K562 (cell line): ENCODE results near the gene PDE1A. TPM values are rescaled to one million over a fixed set of nuclear protein-coding genes. Genes with fewer than 3 reads are reported as not detected.

Experiments used
- ATAC-seq: fragments of 200-7000 bp; cut with Tn5 transposase; 3 replicates; pipeline ENCODE4 v1.9.1; 2020; ENCODE audit warnings: moderate library complexity
- BruUV-seq: library from RNA; stranded (reverse); fragments of 400-500 nt; replicated peaks from 2 replicates; lab custom pipeline; 2021; lab: Mats Ljungman, UMichigan
- CTCF ChIA-PET: fragments of 300-600 bp; formaldehyde crosslinking; extraction: SDS; loops from one replicate; lab custom pipeline; 2021; ENCODE audit warnings: low intra/inter-chr PET ratio; lab: Yijun Ruan, JAX
- POLR2A ChIA-PET: fragments of 300-600, 350-650 bp; sonication (Branson Sonifier 250); formaldehyde crosslinking; extraction: SDS; loops from one replicate; lab custom pipeline; 2021; ENCODE audit warnings: antibody characterized with exemption, inconsistent platforms; lab: Yijun Ruan, JAX
- DNase-seq, 4 experiments: peaks; one replicate each; pipeline versions ENCODE4 v3.0.0 to v3.0.0-alpha.2; 2011 to 2018; ENCODE audit warnings: low spot score in 3 of 4, mixed read lengths in 3 of 4; ENCODE audit errors: extremely low read depth in 1 of 4
- FAIRE-seq: peaks from 2 replicates; lab custom pipeline; 2011; peaks lifted over from hg19 to GRCh38; lab: Jason Lieb, UNC
- H2AFZ ChIP-seq: 2 replicates; pipeline ENCODE4 v1.6.0; 2011; ENCODE audit warnings: low read depth, low read length, control low read depth, inconsistent platforms
- H3K27ac ChIP-seq: fragments of 200-600 bp; 3 replicates; pipeline ENCODE4 v1.8.0; 2011; ENCODE audit warnings: low read depth, mild to moderate bottlenecking, control low read depth, inconsistent platforms, low read length, moderate library complexity, mixed read lengths; ENCODE audit errors: extremely low read depth
- H3K27me3 ChIP-seq, 2 experiments: fragments of 300-600 bp in 1 of 2; 2 replicates in 1 of 2; 3 replicates in 1 of 2; pipeline versions ENCODE4 v1.6.0 to v1.8.0; 2011; ENCODE audit warnings: inconsistent platforms in 2 of 2, low read length in 2 of 2, mild to moderate bottlenecking in 1 of 2, mixed read lengths in 1 of 2, moderate library complexity in 1 of 2; ENCODE audit not compliant: control insufficient read depth in 2 of 2, insufficient read depth in 2 of 2
- H3K36me3 ChIP-seq: fragments of 300-600 bp; 3 replicates; pipeline ENCODE4 v1.8.0; 2011; ENCODE audit warnings: mild to moderate bottlenecking, low read length, inconsistent platforms; ENCODE audit not compliant: control insufficient read depth, insufficient read depth
- H3K4me1 ChIP-seq, 2 experiments: fragments of 200-600 bp in 1 of 2; replicated peaks in 1 of 2; 2 replicates in 1 of 2; 3 replicates in 1 of 2; pipeline versions ENCODE4 v1.5.1 to v1.8.0; 2011; ENCODE audit warnings: inconsistent platforms in 2 of 2, low read length in 2 of 2, mild to moderate bottlenecking in 1 of 2, mixed read lengths in 1 of 2, moderate library complexity in 1 of 2; ENCODE audit not compliant: control insufficient read depth in 2 of 2, insufficient read depth in 2 of 2
- H3K4me2 ChIP-seq: 2 replicates; pipeline ENCODE4 v1.6.1; 2011; ENCODE audit warnings: low read length, control low read depth, inconsistent platforms, mixed read lengths; ENCODE audit not compliant: insufficient read depth
- H3K4me3 ChIP-seq: fragments of 200-600 bp; sonication (generic), shearing (Covaris generic); 2 replicates; pipeline ENCODE4 v1.5.1; 2016; ENCODE audit warnings: control low read depth, inconsistent platforms
- H3K79me2 ChIP-seq: fragments of 200-600 bp; 3 replicates; pipeline ENCODE4 v1.8.0; 2011; ENCODE audit warnings: low read length, inconsistent platforms; ENCODE audit not compliant: control insufficient read depth, insufficient read depth
- H3K9ac ChIP-seq, 2 experiments: 2 replicates each; pipeline versions ENCODE4 v1.6.0 to v1.6.1; 2011; ENCODE audit warnings: low read depth in 2 of 2, low read length in 2 of 2, control low read depth in 1 of 2, inconsistent platforms in 1 of 2, mild to moderate bottlenecking in 1 of 2, mixed read lengths in 1 of 2; ENCODE audit not compliant: insufficient read depth in 1 of 2
- H3K9me1 ChIP-seq: one replicate; pipeline ENCODE4 v1.6.0; 2011; ENCODE audit warnings: inconsistent platforms, mild to moderate bottlenecking, low read length, moderate library complexity; ENCODE audit not compliant: control insufficient read depth, insufficient read depth
- H3K9me3 ChIP-seq: replicated peaks from 2 replicates; pipeline ENCODE4 v1.5.1; 2011; ENCODE audit warnings: low read depth, low read length, inconsistent platforms; ENCODE audit not compliant: control insufficient read depth, insufficient read depth
- H4K20me1 ChIP-seq: replicated peaks from 2 replicates; pipeline ENCODE4 v1.6.1; 2011; ENCODE audit warnings: low read length, inconsistent platforms, mixed read lengths; ENCODE audit not compliant: control insufficient read depth, insufficient read depth
- CBFA2T3 ChIP-seq: fragments of 450-650 bp; IDR thresholded peaks from 2 replicates; pipeline ENCODE4 v1.6.1; 2017
- MECOM ChIP-seq: fragments of 250-450 bp; sonication (Bioruptor Pico); IDR thresholded peaks from 2 replicates; pipeline ENCODE4 v1.8.0; 2022; ENCODE audit warnings: inconsistent platforms
- MEIS2 ChIP-seq: fragments of 450-650 bp; IDR thresholded peaks from 2 replicates; pipeline ENCODE4 v1.6.1; 2014; ENCODE audit warnings: mild to moderate bottlenecking; ENCODE audit not compliant: partially characterized antibody
- MTA3 ChIP-seq: fragments of 450-650 bp; formaldehyde crosslinking; IDR thresholded peaks from 2 replicates; pipeline ENCODE4 v1.6.1; 2017; ENCODE audit warnings: mild to moderate bottlenecking, borderline replicate concordance
- NR4A1 ChIP-seq, 2 experiments: fragments of 250-450 bp in 1 of 2; fragments of 450-650 bp in 1 of 2; sonication (Bioruptor Pico) in 1 of 2; IDR thresholded peaks; 2 replicates each; pipeline versions ENCODE4 v1.4.0 to v1.6.1; 2016 to 2020; ENCODE audit warnings: mild to moderate bottlenecking in 2 of 2, missing compliant biosample characterization in 1 of 2, missing genetic modification characterization in 1 of 2, moderate library complexity in 1 of 2
- REST ChIP-seq, 2 experiments: fragments of 450-650 bp; formaldehyde crosslinking in 1 of 2; IDR thresholded peaks; 2 replicates each; pipeline versions ENCODE4 v1.4.0 to v1.6.1; 2014 to 2020; ENCODE audit warnings: mild to moderate bottlenecking in 2 of 2, borderline replicate concordance in 1 of 2, low read depth in 1 of 2
- TBP ChIP-seq: optimal IDR thresholded peaks from 2 replicates; pipeline ENCODE3; 2011; ENCODE audit warnings: low read depth, low read length, improper control_type of control experiment
- U2AF1 ChIP-seq: fragments of 200-400 bp; formaldehyde crosslinking; optimal IDR thresholded peaks from 2 replicates; pipeline ENCODE3; 2017; ENCODE audit warnings: mild to moderate bottlenecking, low read depth, low read length, moderate library complexity
- ZBTB1 ChIP-seq: sonication (generic); formaldehyde crosslinking; IDR thresholded peaks from 2 replicates; pipeline ENCODE4 v1.8.1; 2023; ENCODE audit warnings: missing genetic modification reagents, low read depth, mild to moderate bottlenecking, borderline replicate concordance
- ZNF239 ChIP-seq: fragments of 250-450 bp; sonication (Bioruptor Pico); IDR thresholded peaks from 2 replicates; pipeline ENCODE4 v1.4.0; 2020; ENCODE audit warnings: mild to moderate bottlenecking
- ZNF263 ChIP-seq: sonication (generic); formaldehyde crosslinking; IDR thresholded peaks from 2 replicates; pipeline ENCODE4 v1.8.0; 2022; ENCODE audit warnings: mild to moderate bottlenecking, missing genetic modification reagents, borderline replicate concordance
- ZZZ3 ChIP-seq: fragments of 450-650 bp; IDR thresholded peaks from 2 replicates; pipeline ENCODE4 v1.6.1; 2016; ENCODE audit warnings: antibody characterized with exemption, mild to moderate bottlenecking, moderate library complexity
- WGBS: fragments of 100-300 bp; shearing (Covaris generic); methylation state at CpG from one replicate; pipeline ENCODE4 v1.1.6; 2016; ENCODE audit warnings: low coverage, mixed read lengths; ENCODE audit not compliant: insufficient coverage; ENCODE audit errors: missing lambda C conversion rate; 5-methylcytosine and 5-hydroxymethylcytosine counted together
- in situ Hi-C: fragments of 300-500 bp; cut with MboI; formaldehyde crosslinking; loops from 4 replicates; pipeline ENCODE4 v1.15.0; 2018; ENCODE audit warnings: inconsistent platforms, mixed read lengths
- intact Hi-C: fragments of 100-400 bp; cut with micrococcal nuclease; formaldehyde crosslinking; loops from 2 replicates; pipeline ENCODE4 v1.14.2; 2022
- polyA plus RNA-seq, 8 experiments: library from polyadenylated mRNA; depleted of rRNA in 4 of 8; stranded (reverse) in 5 of 8; unstranded in 3 of 8; fragments of >200 nt; fragmentation: Nextera tagmentation in 2 of 8; fragmentation: Illumina TruSeq in 1 of 8; extraction: Ambion mirVana in 2 of 8; extraction: Trizol in 1 of 8; gene quantifications; 2 replicates each; pipeline versions ENCODE4 v1.2.1 to v1.2.3, GENCODE V29; 2011 to 2014; ENCODE audit warnings: inconsistent platforms in 1 of 8, missing spikeins in 1 of 8
- total RNA-seq, 7 experiments: library from RNA; depleted of rRNA in 6 of 7; stranded (reverse); fragments of >200 nt in 6 of 7; fragmentation: Illumina TruSeq in 2 of 7; extraction: Trizol in 2 of 7; gene quantifications; 2 replicates each; pipeline versions ENCODE4 v1.2.1 to v1.2.3, GENCODE V29; 2011 to 2021; ENCODE audit warnings: low replicate concordance in 1 of 7
- TF ChIP-seq, protein P1 (sequence below): sonication (generic); formaldehyde crosslinking; IDR thresholded peaks from 2 replicates; pipeline ENCODE4 v1.8.0; 2022; ENCODE audit warnings: missing genetic modification reagents, mild to moderate bottlenecking, borderline replicate concordance

PDE1A gene
- total and polyA plus RNA-seq, 9 of the 15 experiments (the other 6 are each of a cell fraction or from before 2014, with no cell fraction given): 0.14 to 0.91 (median 0.32) TPM

GRCh38 chr2:182366628-182367027 is 60.2 kb downstream of the PDE1A start:
- intact Hi-C loops (no loop called here), in situ Hi-C loops (no loop called here)
- CTCF ChIA-PET: no interaction called here
- Histone ChIP-seq H3K27ac (no peak overlapping the region), H4K20me1 (no peaks in the 10 kb centered on the region), H2AFZ (no peak overlapping the region), H3K4me1 (no peaks in the 10 kb centered on the region), H3K36me3 (no peaks in the 10 kb centered on the region), H3K27me3 (no peaks in the 10 kb centered on the region), H3K4me2 (no peak overlapping the region), H3K9me3 (no peaks in the 10 kb centered on the region), H3K9ac (no peak overlapping the region), H3K79me2 (no peaks in the 10 kb centered on the region), H3K4me3 (no peak overlapping the region), H3K9me1 (no peaks in the 10 kb centered on the region)
- FAIRE-seq (no peak), ATAC-seq (no peak), DNase-seq (no peak)
- TF ChIP-seq TBP: no peak
- TF ChIP-seq ZNF239 (CRISPR knock-in tag): no peak
- TF ChIP-seq ZZZ3: no peak
- no peak for TF ChIP-seq ZNF263 (CRISPR knock-in tag)
- no peak for TF ChIP-seq ZBTB1 (CRISPR knock-in tag)
- TF ChIP-seq MECOM (CRISPR knock-in tag): no peak
- no peak for TF ChIP-seq NR4A1 (CRISPR knock-in tag; IDR thresholded peaks at IDR 0.05)
- no peak for TF ChIP-seq NR4A1 (tag; IDR thresholded peaks at IDR 0.05)
- TF ChIP-seq U2AF1: no peak
- no peak for TF ChIP-seq CBFA2T3
- TF ChIP-seq REST (IDR thresholded peaks at IDR 0.05; ENCODE audit: borderline replicate concordance): no peak
- no peak for TF ChIP-seq REST (CRISPR knock-in tag; IDR thresholded peaks at IDR 0.05; ENCODE audit: low read depth)
- no peak for TF ChIP-seq MEIS2
- TF ChIP-seq, protein P1, sequence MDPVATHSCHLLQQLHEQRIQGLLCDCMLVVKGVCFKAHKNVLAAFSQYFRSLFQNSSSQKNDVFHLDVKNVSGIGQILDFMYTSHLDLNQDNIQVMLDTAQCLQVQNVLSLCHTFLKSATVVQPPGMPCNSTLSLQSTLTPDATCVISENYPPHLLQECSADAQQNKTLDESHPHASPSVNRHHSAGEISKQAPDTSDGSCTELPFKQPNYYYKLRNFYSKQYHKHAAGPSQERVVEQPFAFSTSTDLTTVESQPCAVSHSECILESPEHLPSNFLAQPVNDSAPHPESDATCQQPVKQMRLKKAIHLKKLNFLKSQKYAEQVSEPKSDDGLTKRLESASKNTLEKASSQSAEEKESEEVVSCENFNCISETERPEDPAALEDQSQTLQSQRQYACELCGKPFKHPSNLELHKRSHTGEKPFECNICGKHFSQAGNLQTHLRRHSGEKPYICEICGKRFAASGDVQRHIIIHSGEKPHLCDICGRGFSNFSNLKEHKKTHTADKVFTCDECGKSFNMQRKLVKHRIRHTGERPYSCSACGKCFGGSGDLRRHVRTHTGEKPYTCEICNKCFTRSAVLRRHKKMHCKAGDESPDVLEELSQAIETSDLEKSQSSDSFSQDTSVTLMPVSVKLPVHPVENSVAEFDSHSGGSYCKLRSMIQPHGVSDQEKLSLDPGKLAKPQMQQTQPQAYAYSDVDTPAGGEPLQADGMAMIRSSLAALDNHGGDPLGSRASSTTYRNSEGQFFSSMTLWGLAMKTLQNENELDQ (CRISPR knock-in tag): no peak
- TF ChIP-seq MTA3: no peak
- POLR2A ChIA-PET: interaction anchor here (0.6 kb wide), 1 partner anchor 35 kb away, joined by 4 read pairs; no protein-coding TSS in a partner anchor
- no TSS peak for BruUV-seq
- WGBS: 0% methylated on average over 4 of the region's 4 CpGs
